Stimulated activated naive CD4-positive, alpha-beta T cell (primary cell): ENCODE results near the gene AFF1.
"Not testable (repeated sequence)": the region's sequence is repeated elsewhere in the genome, so short reads cannot be mapped to it uniquely, and the experiment has no call there.

ENCODE experiments used
- DNase-seq, 6 experiments: peaks; one replicate each; lab custom pipeline; 2025; lab: John Stamatoyannopoulos, UW

Gene AFF1

GRCh38 chr4:87035881-87036509 is 101.2 kb downstream of the AFF1 start:
- no peak for DNase-seq

GRCh38 chr4:87036713-87037112 is 101.9 kb downstream of the AFF1 start:
- DNase-seq = no peak

- not testable (repeated sequence) for DNase-seq
These were observed 102.4 kb downstream of the AFF1 start for GRCh38 chr4:87037171-87037570.

- no peak for DNase-seq
These were observed 103.0 kb downstream of the AFF1 start for GRCh38 chr4:87037671-87038334.

GRCh38 chr4:87038837-87039615 is 104.2 kb downstream of the AFF1 start:
- no peak for DNase-seq

GRCh38 chr4:87041141-87041540 is 106.3 kb downstream of the AFF1 start:
- DNase-seq = no peak

GRCh38 chr4:87042221-87042620 is 107.4 kb downstream of the AFF1 start:
- DNase-seq = no peak

GRCh38 chr4:87042986-87043820 is 108.4 kb downstream of the AFF1 start:
- DNase-seq = no peak

- DNase-seq = no peak
These were observed 109.9 kb downstream of the AFF1 start for GRCh38 chr4:87044511-87045233.

GRCh38 chr4:87045234-87045558 is 110.4 kb downstream of the AFF1 start:
- no peak for DNase-seq

- no peak for DNase-seq
These were observed 110.8 kb downstream of the AFF1 start for GRCh38 chr4:87045659-87046058.

GRCh38 chr4:87046121-87046551 is 111.3 kb downstream of the AFF1 start:
- no peak for DNase-seq

GRCh38 chr4:87047281-87047798 is 112.5 kb downstream of the AFF1 start:
- DNase-seq = no peak

GRCh38 chr4:87049508-87049907 is 114.7 kb downstream of the AFF1 start:
- DNase-seq = no peak

- DNase-seq = no peak
These were observed 115.8 kb downstream of the AFF1 start for GRCh38 chr4:87050596-87050995.

GRCh38 chr4:87051121-87051713 is 116.4 kb downstream of the AFF1 start:
- no peak for DNase-seq

GRCh38 chr4:87052615-87053014 is 117.8 kb downstream of the AFF1 start:
- no peak for DNase-seq

GRCh38 chr4:87053176-87053658 is 118.4 kb downstream of the AFF1 start:
- DNase-seq = no peak

GRCh38 chr4:87053802-87054767 is 119.3 kb downstream of the AFF1 start:
- DNase-seq = no peak

GRCh38 chr4:87054900-87055299 is 120.1 kb downstream of the AFF1 start:
- DNase-seq = no peak
